Measurements from ENCODE around the gene MPG. TPM values are rescaled to one million over a fixed set of nuclear protein-coding genes. Genes with fewer than 3 reads are reported as not detected.
A peak's percentile ranks its signal among the peaks of the same experiment; 100 is the strongest.

The MPG gene
- total and polyA plus RNA-seq, 2 experiments from 2014 or later: 38.0 to 91.1 TPM

DNA sequence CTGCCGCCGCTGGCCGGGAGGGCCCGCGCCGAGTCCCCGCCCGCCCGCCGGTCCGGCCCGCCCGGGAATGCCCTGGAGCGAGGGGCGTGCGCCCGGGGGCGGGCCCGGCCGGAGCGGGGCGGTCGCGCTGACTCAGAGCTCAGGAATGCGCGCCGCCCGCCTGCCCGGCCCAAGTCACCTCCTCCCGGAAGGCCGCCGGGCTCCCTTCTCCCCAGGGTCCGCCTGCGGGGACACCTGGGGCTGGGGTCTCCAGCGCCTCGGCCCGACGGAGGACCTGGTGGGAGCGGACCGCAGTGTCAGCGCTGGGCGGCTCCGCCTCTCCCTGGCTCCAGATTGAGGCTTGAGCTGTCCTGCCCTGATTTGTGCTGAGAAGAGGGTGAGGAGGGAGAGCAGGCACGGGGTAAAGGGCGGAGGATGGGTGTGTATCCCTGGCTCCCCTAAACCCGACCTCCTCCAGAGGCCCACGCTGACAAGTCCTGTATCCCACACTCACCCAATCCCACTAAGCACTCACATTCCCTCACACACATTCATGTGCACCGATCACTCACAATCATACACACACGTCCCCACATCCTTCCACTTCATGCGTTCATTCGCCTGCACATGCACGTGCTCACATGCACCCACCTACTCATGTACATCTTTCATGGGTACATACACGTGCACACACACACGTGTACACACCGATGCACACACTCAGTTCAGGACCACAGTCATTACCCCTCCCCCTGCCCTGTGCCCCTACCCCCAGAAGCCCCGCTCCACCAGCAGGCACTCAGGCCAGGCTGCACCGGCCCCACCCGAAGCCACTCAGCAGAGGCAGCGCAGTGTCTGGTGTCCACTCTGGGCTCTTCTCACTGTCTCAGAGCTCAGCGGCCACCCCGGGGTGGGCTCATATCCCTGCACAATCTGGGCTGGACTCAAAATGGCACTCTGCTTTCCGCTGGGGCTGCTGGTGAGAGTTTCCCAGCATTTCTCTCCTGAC lies 5.2 kb upstream of the MPG start, which contains the start of gene RHBDF1:
Gene RHBDF1 (minus strand): TSS at position 71 of the 988 bp plus-strand sequence. CDS start 7,616 bp downstream, outside the sequence.
- DNase-seq (ENCODE audit: low spot score) (peak; percentile 83), ATAC-seq (peak; percentile 37)
- peaks cover 4% of the 10 kb centered on the region; the same call in 1 of the 2 replicates for H3K79me2 ChIP-seq (replicated peaks; ENCODE audit: insufficient read depth)
- peaks cover 54% of the 10 kb centered on the region for H3K4me1 Mint-ChIP-seq
- H3K4me2 ChIP-seq: peak within 1 kb of the TSS; percentile 93
- H2AFZ ChIP-seq: peak within 1 kb of the TSS; percentile 74
- H3K9me3 Mint-ChIP-seq: no peaks in the 10 kb centered on the region
- peaks cover 17% of the 10 kb centered on the region; the same call in 1 of the 2 replicates for H3F3A ChIP-seq (replicated peaks; ENCODE audit: low read depth)
- H3K9me2 ChIP-seq (ENCODE audit: insufficient read depth): no peaks in the 10 kb centered on the region
- no peaks in the 10 kb centered on the region for H3K36me3 Mint-ChIP-seq (ENCODE audit: low read depth)
- H3K4me1 ChIP-seq (ENCODE audit: insufficient read depth): peaks cover 45% of the 10 kb centered on the region
- no peaks in the 10 kb centered on the region for H3K36me3 ChIP-seq (ENCODE audit: insufficient read depth)
- 0 out of 2 replicates have a peak within 1 kb of the TSS, but pooled peaks have one; percentile 27 for H3K27ac ChIP-seq (ENCODE audit: low read depth)
- TF ChIP-seq EZH2 (IDR thresholded peaks at IDR 0.05; ENCODE audit: low read depth, unreplicated experiment) (no peak), CREB1 (CRISPR knock-in tag; IDR thresholded peaks at IDR 0.05; ENCODE audit: low read depth) (no peak), ZNF331 (CRISPR knock-in tag; IDR thresholded peaks at IDR 0.05; ENCODE audit: low read depth) (no peak), EZH2phosphoT487 (IDR thresholded peaks at IDR 0.05; ENCODE audit: unreplicated experiment) (no peak), ZNF114 (CRISPR knock-in tag; IDR thresholded peaks at IDR 0.05) (no peak), POLR2AphosphoS5 (IDR thresholded peaks at IDR 0.05; ENCODE audit: low read depth) (no peak), JUNB (IDR thresholded peaks at IDR 0.05; ENCODE audit: unreplicated experiment) (no peak), NANOG (IDR thresholded peaks at IDR 0.05; ENCODE audit: borderline replicate concordance) (no peak), STAT1 (IDR thresholded peaks at IDR 0.05; ENCODE audit: unreplicated experiment) (no peak)
- TF ChIP-seq, protein P1, sequence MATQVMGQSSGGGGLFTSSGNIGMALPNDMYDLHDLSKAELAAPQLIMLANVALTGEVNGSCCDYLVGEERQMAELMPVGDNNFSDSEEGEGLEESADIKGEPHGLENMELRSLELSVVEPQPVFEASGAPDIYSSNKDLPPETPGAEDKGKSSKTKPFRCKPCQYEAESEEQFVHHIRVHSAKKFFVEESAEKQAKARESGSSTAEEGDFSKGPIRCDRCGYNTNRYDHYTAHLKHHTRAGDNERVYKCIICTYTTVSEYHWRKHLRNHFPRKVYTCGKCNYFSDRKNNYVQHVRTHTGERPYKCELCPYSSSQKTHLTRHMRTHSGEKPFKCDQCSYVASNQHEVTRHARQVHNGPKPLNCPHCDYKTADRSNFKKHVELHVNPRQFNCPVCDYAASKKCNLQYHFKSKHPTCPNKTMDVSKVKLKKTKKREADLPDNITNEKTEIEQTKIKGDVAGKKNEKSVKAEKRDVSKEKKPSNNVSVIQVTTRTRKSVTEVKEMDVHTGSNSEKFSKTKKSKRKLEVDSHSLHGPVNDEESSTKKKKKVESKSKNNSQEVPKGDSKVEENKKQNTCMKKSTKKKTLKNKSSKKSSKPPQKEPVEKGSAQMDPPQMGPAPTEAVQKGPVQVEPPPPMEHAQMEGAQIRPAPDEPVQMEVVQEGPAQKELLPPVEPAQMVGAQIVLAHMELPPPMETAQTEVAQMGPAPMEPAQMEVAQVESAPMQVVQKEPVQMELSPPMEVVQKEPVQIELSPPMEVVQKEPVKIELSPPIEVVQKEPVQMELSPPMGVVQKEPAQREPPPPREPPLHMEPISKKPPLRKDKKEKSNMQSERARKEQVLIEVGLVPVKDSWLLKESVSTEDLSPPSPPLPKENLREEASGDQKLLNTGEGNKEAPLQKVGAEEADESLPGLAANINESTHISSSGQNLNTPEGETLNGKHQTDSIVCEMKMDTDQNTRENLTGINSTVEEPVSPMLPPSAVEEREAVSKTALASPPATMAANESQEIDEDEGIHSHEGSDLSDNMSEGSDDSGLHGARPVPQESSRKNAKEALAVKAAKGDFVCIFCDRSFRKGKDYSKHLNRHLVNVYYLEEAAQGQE (IDR thresholded peaks at IDR 0.05; ENCODE audit: unreplicated experiment): no peak
- TF ChIP-seq, protein P2, sequence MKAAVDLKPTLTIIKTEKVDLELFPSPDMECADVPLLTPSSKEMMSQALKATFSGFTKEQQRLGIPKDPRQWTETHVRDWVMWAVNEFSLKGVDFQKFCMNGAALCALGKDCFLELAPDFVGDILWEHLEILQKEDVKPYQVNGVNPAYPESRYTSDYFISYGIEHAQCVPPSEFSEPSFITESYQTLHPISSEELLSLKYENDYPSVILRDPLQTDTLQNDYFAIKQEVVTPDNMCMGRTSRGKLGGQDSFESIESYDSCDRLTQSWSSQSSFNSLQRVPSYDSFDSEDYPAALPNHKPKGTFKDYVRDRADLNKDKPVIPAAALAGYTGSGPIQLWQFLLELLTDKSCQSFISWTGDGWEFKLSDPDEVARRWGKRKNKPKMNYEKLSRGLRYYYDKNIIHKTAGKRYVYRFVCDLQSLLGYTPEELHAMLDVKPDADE (IDR thresholded peaks at IDR 0.05): no peak
- TF ChIP-seq, protein P3, sequence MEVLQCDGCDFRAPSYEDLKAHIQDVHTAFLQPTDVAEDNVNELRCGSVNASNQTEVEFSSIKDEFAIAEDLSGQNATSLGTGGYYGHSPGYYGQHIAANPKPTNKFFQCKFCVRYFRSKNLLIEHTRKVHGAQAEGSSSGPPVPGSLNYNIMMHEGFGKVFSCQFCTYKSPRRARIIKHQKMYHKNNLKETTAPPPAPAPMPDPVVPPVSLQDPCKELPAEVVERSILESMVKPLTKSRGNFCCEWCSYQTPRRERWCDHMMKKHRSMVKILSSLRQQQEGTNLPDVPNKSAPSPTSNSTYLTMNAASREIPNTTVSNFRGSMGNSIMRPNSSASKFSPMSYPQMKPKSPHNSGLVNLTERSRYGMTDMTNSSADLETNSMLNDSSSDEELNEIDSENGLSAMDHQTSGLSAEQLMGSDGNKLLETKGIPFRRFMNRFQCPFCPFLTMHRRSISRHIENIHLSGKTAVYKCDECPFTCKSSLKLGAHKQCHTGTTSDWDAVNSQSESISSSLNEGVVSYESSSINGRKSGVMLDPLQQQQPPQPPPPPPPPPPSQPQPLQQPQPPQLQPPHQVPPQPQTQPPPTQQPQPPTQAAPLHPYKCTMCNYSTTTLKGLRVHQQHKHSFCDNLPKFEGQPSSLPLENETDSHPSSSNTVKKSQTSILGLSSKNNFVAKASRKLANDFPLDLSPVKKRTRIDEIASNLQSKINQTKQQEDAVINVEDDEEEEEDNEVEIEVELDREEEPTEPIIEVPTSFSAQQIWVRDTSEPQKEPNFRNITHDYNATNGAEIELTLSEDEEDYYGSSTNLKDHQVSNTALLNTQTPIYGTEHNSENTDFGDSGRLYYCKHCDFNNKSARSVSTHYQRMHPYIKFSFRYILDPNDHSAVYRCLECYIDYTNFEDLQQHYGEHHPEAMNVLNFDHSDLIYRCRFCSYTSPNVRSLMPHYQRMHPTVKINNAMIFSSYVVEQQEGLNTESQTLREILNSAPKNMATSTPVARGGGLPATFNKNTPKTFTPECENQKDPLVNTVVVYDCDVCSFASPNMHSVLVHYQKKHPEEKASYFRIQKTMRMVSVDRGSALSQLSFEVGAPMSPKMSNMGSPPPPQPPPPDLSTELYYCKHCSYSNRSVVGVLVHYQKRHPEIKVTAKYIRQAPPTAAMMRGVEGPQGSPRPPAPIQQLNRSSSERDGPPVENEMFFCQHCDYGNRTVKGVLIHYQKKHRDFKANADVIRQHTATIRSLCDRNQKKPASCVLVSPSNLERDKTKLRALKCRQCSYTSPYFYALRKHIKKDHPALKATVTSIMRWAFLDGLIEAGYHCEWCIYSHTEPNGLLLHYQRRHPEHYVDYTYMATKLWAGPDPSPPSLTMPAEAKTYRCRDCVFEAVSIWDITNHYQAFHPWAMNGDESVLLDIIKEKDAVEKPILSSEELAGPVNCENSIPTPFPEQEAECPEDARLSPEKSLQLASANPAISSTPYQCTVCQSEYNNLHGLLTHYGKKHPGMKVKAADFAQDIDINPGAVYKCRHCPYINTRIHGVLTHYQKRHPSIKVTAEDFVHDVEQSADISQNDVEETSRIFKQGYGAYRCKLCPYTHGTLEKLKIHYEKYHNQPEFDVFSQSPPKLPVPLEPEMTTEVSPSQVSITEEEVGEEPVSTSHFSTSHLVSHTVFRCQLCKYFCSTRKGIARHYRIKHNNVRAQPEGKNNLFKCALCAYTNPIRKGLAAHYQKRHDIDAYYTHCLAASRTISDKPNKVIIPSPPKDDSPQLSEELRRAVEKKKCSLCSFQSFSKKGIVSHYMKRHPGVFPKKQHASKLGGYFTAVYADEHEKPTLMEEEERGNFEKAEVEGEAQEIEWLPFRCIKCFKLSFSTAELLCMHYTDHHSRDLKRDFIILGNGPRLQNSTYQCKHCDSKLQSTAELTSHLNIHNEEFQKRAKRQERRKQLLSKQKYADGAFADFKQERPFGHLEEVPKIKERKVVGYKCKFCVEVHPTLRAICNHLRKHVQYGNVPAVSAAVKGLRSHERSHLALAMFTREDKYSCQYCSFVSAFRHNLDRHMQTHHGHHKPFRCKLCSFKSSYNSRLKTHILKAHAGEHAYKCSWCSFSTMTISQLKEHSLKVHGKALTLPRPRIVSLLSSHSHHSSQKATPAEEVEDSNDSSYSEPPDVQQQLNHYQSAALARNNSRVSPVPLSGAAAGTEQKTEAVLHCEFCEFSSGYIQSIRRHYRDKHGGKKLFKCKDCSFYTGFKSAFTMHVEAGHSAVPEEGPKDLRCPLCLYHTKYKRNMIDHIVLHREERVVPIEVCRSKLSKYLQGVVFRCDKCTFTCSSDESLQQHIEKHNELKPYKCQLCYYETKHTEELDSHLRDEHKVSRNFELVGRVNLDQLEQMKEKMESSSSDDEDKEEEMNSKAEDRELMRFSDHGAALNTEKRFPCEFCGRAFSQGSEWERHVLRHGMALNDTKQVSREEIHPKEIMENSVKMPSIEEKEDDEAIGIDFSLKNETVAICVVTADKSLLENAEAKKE (CRISPR knock-in tag; IDR thresholded peaks at IDR 0.05): no peak
- TF ChIP-seq, protein P4, sequence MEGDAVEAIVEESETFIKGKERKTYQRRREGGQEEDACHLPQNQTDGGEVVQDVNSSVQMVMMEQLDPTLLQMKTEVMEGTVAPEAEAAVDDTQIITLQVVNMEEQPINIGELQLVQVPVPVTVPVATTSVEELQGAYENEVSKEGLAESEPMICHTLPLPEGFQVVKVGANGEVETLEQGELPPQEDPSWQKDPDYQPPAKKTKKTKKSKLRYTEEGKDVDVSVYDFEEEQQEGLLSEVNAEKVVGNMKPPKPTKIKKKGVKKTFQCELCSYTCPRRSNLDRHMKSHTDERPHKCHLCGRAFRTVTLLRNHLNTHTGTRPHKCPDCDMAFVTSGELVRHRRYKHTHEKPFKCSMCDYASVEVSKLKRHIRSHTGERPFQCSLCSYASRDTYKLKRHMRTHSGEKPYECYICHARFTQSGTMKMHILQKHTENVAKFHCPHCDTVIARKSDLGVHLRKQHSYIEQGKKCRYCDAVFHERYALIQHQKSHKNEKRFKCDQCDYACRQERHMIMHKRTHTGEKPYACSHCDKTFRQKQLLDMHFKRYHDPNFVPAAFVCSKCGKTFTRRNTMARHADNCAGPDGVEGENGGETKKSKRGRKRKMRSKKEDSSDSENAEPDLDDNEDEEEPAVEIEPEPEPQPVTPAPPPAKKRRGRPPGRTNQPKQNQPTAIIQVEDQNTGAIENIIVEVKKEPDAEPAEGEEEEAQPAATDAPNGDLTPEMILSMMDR (conservative IDR thresholded peaks at IDR 0.05; ENCODE audit: low read depth in 2 of 2): no peak
- 0 out of 2 replicates have a peak, but pooled peaks cover 5% of the 10 kb centered on the region for H4K20me1 ChIP-seq (replicated peaks; ENCODE audit: insufficient read depth)
- peak within 1 kb of the TSS; percentile 76 for H3K4me3 ChIP-seq
- H3K27me3 Mint-ChIP-seq (ENCODE audit: insufficient read depth, low read depth, poor library complexity): peaks cover 28% of the 10 kb centered on the region
- H3K27me3 ChIP-seq (ENCODE audit: insufficient read depth): no peaks in the 10 kb centered on the region
- H3K4me3 Mint-ChIP-seq: peak within 1 kb of the TSS; percentile 78
- H3K27ac Mint-ChIP-seq: peak within 1 kb of the TSS; percentile 70

Measured in GM23338 (cell line).